Stimulated activated CD4-positive, alpha-beta T cell treated with anti-CD3 and anti-CD28 coated beads, TNF-alpha, amount 100 ng/mL, for 24 hours (primary cell): ENCODE results near the gene HSD17B11.
"Not testable (repeated sequence)": the region's sequence is repeated elsewhere in the genome, so short reads cannot be mapped to it uniquely, and the experiment has no call there.

Source experiments
- DNase-seq, 3 experiments: peaks; one replicate each; pipeline ENCODE4 v3.0.0-alpha.2; 2020; ENCODE audit warnings: low read depth in 3 of 3

The HSD17B11 gene

GRCh38 chr4:87306056-87306455, 84.9 kb downstream of the HSD17B11 start:
- DNase-seq: no peak

GRCh38 chr4:87305562-87305961, 85.4 kb downstream of the HSD17B11 start:
- DNase-seq: no peak

GRCh38 chr4:87304745-87305432, 86.1 kb downstream of the HSD17B11 start:
- no peak for DNase-seq

GRCh38 chr4:87299898-87300297, 91.1 kb downstream of the HSD17B11 start:
- DNase-seq: no peak

GRCh38 chr4:87298362-87298761, 92.6 kb downstream of the HSD17B11 start:
- DNase-seq: no peak

GRCh38 chr4:87294911-87295310, 96.1 kb downstream of the HSD17B11 start:
- not testable (repeated sequence) for DNase-seq

GRCh38 chr4:87293889-87294288, 97.1 kb downstream of the HSD17B11 start:
- not testable (repeated sequence) for DNase-seq

- DNase-seq: no peak
Observed at GRCh38 chr4:87286970-87287369, 104.0 kb downstream of the HSD17B11 start.
